ENCODE results near the gene HEXA.
"Not testable (repeated sequence)": the region's sequence is repeated elsewhere in the genome, so short reads cannot be mapped to it uniquely, and the experiment has no call there.

- TF ChIP-seq, protein P1, sequence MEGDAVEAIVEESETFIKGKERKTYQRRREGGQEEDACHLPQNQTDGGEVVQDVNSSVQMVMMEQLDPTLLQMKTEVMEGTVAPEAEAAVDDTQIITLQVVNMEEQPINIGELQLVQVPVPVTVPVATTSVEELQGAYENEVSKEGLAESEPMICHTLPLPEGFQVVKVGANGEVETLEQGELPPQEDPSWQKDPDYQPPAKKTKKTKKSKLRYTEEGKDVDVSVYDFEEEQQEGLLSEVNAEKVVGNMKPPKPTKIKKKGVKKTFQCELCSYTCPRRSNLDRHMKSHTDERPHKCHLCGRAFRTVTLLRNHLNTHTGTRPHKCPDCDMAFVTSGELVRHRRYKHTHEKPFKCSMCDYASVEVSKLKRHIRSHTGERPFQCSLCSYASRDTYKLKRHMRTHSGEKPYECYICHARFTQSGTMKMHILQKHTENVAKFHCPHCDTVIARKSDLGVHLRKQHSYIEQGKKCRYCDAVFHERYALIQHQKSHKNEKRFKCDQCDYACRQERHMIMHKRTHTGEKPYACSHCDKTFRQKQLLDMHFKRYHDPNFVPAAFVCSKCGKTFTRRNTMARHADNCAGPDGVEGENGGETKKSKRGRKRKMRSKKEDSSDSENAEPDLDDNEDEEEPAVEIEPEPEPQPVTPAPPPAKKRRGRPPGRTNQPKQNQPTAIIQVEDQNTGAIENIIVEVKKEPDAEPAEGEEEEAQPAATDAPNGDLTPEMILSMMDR (IDR thresholded peaks at IDR 0.05 in 4 of 5, conservative IDR thresholded peaks at IDR 0.05 in 1 of 5), result not testable (repeated sequence)
- not testable (repeated sequence) for TF ChIP-seq POLR2A (IDR thresholded peaks at IDR 0.05)
Observed at GRCh38 chr15:72419768-72420167, 44.0 kb upstream of the HEXA start.
